Dedifferentiated amniotic fluid mesenchymal stem cell (primary cell): ENCODE measurements around the gene CRABP2.

ENCODE experiments used
- DNase-seq: peaks from one replicate; pipeline ENCODE4 v3.0.0-alpha.2; 2016; ENCODE audit errors: extremely low spot score

CRABP2 gene

DNA sequence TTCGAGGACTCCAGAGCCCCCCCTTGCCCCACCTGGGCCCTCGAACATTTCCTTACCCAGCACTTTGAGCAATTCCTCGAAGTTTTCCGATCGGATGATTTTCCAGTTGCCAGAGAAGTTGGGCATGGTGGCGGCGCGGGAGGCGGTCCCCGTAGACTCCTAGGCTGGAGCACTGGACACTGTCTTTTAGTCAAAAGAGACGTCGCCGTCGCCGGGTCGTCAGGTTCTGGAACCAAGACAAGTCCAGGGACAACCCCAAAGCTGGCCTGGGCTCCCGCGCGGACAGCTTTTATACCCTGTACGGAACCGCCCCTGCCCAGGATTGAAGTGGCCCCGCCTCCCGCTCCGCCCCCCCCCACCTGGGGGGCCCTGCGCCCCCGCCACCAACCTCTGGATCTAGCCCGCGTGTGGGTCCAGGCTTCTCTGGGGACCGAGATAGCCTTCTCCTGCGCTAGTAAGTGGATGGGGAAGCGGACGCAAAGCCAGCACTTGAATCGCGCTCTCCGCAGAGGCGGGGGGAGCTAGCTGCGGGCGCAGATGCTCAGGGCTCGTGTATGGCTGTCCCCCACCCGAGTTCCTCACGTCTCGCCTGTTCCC, at the start of gene CRABP2:
Gene CRABP2 (minus strand): TSS at position 263 of the 597 bp plus-strand sequence. CDS start 137 bp downstream, at position 126.
- no peak for DNase-seq

DNA sequence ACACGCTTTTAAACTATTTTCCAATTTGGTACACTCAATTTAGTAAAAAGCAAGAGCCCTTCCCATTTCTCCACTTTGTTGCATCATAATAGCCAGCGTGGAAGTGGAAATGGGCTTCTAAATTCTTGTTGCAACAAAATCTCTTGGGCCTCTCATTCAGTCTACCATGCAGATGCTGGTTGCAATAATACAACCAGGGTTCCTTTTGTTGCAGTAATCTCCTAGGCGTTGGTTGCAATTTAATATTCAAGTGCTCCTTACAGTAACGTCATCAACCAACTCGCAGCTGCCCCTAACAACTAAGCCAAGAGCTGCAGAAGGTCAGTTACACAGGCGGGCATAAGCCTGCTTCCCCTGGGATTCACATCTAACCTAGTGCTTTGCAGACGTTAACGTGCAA, 48.8 kb upstream of the CRABP2 start:
- no peak for DNase-seq

DNA sequence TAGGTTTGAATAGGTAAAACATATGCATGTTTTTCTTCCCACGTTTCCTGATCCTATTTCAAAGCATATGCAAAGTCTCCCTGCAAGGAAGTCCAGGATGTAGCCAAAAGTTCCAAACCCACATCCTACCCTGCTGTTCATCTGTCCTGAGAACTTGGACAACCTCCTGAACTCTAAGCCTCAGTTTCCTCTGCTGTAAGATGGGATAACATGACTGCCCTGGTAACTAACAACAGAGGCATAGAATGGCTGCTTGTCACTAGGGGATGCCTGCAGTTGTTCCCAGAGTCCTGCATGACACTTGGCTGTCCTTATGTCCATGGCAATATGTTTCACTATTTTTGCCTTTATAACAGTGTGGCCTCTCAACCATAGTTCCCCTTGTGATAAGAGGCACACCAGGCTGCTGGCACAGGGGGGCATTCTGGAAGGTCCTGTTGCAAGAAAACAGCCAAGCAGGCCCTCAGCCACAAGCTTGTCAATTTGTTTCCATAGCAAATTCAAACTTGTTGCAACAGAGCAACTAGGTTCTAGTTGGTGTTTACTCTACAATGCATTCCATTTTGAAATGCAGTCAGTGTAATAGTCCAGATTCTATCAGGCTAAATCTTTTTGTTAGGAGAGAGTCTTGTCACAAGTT, 47.6 kb upstream of the CRABP2 start:
- no peak for DNase-seq

DNA sequence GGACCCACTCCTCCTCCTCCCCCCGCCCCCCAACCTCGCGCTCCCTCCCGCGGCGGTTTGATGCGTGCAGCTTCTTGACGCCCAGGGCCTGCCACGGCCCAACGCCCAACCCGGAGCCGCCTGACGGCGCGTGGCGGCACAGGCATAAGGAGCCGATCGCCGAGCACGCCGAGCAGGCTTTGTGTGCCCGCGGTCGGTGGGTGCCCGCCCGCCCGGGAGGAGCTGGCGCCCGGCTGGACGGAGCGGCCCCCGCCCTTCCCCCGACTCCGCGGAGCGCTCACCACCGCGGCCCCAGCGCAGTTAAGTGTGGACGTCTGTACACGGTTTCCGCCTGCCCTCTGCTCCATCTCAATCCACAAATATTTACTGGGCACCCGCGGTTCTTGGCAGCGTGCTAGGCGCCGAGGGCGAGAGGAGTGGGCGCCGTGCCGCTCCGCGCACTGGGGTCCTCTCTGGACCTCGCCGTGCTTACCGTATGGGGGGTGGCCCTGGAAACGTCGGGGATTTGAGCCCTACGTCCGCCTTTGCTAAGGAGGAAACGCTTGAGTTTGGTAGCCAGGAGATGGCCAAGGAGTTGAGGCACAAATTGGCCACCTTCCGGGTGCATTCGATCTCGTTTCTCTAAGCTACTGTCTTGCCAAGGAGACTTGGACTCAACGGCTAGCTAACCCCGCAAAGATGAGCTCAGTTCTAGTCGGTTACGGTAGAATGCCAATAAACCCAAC, 46.5 kb upstream of the CRABP2 start:
- DNase-seq = peak; percentile 96

DNA sequence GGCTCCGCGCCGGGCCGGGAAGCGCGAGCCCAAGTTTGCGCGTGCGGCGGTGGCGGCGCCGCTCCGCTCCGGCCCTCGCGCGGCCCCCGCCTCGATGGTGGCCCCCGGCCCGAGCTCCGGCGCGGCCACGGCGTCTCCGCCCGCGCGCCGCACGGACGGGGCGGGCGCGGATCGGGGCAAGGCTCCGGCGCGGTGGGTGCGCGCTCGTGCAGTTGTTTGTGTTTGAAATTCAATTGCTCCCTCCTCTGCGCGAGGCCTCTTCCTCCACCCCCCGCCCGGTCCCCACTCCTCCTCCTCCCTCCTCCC, 46.0 kb upstream of the CRABP2 start, which contains the start of gene HDGF:
Gene HDGF (minus strand): TSS at position 225 of the 306 bp plus-strand sequence. CDS start 246 bp downstream, outside the sequence.
- DNase-seq = no peak

DNA sequence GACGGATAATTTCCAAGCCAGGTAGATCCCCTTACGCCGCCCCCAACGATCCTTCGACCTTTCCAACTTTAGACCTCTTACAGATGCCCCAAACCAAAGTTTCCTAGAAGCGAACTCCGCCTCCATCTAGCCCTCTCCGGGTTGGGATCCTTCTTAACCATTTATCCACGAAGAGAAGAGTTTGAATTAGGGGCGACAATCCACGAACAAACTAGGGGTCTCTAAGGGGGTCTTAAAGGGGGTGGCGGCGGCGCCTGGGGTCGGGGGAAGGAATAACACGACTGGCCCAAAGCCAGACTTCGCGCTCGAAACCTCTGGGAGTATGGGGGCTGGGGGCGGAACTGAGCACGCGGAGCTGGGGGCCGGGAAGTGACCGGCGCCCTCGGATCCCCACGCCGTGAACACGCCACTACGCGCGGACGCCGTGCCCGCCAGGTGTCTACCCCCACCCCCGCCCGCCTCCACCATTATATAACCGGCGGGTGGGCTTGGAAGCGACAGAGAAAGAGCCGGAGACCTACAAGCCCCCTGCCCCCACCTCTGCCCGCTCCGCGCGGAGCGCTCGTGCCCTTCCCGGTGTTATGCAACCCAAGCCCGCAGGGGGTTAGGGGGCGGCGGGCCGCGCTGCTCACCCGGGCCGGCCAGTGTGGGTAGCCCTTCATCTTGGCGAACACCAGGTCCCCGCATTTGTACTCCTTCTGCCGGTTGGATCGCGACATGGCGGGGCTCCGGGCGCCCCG, 45.5 kb upstream of the CRABP2 start:
- DNase-seq = no peak

DNA sequence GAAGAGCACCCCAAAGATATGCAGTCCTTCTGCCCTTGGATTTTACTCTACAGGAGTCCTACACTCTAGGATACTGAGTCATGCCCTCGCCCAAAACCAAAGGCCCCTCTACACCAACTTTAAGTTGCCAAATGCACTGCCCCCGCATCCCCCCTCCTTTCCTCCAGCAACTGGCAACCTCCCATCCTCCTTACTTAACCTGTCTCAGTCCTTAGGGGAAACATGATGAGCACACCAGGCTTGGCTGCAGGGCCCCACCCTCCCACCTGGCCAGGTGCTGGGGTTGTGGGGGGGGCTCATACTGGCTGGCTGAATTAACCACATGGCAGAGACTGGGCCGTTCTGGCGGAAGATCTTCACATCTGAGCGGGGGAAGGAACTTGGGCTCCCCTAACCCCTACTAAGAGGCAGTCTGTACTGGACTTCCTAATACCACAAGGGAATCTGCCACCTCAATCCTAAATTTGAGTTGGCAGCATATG, 44.8 kb upstream of the CRABP2 start:
- DNase-seq = no peak

DNA sequence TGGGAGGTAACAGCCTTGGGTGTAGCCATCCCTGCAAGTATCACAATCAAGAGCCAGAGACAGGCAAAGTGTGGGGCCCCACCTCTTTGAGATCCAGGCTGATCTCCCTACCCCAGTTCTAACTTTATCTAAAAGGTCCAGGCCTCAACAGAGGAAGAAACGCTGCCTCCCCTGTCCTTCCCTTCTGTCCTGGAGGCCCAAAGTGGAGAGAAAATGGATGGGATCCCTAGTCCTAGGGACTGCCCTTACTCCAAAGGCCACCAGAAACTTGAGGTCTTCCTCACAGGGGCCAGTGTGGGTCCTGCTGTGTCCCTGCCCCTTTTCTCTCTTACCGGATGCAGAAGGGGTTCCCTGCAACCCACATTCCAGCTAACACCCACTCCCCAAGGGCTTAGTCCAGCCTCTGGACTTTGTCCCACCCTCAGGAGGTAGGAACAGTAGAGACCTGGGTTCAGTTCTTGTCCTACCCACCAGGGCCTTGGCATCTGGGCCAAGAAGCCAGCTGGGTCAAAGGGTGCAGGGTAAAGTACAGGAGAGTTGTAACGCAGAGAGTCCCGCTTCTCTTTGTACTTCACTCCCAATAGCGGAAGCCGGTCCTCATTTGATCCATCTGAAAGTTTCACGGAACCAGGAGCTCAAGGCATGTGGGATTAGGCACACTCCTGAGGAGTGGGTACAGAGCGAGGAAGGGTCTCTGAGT, 44.2 kb upstream of the CRABP2 start:
- no peak for DNase-seq

DNA sequence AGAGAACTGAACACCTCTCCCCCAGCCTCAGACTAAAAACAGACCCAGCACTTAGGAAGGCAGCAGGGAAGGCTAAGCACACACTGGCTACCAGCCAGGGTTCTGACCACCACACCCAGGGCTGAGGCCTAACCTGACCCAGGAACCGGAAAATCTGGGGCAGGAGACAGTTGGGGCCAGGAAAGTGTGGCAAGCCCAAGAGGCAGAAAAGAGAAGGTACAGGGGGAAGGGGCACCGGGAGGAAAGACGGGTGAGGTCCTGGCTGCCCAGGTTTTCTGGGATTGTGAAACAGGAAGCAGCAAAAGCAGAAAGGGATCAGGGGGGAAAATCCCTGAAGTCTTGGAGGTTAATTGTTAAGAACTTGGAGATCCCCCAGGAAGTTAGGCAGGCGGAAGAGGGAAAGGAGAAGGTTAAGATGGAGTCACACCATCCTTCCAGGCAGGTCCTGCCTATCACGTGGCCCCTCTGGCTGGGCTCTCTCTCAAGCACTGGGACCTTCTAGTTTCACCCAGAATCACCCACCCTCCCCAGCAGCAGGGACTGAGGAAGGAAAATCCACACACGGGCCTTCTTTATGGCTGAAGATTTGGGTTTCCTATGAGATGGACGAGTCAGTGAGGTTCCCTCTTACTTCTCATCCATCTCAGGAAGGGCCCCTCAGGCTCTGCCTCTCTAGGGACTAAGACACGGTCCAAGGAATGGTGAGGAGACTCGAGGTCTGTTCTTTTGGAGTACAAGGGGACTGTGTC, 43.5 kb upstream of the CRABP2 start:
- no peak for DNase-seq

DNA sequence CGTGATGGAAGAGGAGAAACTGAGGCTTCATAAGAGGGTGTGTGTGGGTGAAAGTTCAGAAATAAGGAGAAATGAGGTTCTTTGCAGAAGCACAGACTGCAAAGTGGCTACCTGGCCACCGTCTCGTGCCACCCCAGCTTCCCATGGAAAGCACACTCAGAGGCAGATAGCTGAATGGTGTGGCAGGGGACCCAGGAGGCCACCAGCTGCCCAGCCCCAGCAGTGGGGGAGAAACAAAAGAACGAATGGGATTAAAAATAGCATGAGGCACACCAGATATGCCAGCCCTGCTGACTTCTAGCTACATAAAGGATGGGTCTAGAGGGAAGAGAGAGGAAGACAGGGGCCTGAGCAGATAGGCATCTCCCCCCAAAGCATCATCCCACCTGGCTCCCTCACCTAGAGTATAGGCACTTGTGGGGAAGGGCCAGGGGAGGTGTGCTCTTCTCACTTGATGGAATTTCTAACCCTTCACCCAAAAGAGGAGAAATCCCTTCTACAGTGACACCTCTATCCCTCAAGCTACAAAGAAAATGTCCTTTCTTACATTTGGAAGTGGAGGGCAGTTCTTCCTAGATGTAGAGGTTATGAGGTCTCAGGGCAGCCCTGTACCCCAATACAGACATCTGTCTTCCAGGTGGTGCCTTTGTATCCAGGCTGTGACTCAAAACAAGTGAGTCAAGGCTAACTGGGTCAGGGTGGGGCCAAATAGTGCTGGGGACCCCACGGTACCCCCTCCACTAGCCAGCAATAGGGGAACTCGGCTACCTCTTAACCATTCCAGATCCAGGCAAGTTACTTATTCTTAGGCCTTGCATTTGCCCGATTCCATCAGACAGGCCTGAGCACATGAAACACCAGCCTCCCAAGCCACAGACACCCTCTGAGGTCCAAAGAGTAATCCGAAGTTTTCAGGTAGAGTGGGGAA, 42.6 kb upstream of the CRABP2 start:
- no peak for DNase-seq

DNA sequence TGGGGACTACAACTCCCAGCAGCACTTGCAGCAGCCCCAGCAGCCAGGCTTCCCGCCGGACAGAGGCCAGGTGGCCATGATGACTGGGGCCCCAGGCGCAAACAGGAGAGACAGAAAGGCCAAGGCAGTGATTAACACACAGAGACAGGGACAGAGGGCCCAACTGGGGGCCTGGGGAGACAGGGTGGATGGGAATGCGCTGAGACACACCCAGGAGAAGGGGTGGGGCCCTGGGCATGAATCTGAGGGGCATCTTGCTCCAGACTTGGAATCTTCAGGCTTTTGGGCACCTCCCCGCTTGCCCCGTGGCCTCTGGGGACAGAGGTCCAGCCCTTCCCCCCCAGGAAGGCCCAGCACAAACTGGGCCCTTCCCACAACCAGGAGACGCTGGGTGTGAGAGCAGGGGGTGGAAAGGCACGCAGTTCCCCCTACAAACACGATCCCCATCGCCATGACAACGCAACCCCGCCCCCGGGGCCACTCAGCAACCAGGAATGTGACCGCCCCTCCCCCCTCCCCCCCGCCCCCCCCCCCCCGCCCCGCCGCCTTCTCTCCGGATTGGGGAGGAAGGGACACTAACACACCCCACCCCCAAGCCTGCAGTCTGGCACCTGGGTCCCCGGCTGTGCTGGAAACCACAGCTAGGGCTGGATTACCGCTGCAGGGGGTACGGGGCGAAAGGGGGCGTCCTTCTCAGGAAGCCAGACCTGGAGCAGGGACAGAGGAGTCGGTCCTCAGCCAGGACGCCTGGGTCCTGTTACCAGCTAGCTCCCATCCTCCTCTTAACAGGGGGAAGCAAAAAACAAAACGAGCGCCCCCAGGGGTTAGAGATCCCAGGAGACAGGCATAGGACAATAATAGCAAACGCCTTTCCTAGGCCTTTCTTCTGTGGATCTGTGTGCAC, 41.6 kb upstream of the CRABP2 start:
- DNase-seq = peak; percentile 88

DNA sequence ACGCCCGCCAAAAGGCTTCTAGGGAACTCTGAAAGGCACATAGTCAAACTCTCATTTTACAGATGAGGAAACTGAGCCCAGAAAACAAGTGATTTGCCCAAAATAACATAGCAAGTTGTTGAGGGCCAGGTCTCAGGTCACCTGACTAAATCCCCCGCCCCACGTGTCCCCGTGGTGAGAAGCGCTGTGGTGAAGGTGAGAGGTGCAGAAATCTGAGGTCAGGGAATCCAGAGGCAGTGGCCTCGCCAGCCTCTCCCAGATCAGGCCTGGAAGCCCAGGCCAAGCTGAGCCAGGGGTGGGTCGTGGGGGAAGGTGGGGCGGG, 41.0 kb upstream of the CRABP2 start:
- DNase-seq = no peak

DNA sequence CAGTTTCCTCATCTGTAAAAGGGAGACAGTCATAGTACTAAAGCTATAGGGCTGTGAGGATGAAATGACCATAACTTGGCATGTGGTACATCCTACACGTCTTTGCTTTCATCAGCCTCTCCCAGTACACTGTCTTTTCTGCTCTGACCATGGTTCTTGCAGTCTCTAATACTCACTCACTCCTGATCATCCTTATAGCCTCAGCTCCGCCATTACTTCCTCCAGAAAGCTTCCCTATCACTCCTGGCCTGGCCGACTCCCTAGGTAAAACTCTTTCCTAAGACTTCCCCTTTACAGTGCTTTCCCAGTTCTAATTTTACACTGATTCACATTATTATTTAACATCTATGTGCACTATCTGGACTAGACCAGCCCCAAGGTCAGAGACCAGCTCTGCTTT, 40.5 kb upstream of the CRABP2 start:
- DNase-seq = no peak

DNA sequence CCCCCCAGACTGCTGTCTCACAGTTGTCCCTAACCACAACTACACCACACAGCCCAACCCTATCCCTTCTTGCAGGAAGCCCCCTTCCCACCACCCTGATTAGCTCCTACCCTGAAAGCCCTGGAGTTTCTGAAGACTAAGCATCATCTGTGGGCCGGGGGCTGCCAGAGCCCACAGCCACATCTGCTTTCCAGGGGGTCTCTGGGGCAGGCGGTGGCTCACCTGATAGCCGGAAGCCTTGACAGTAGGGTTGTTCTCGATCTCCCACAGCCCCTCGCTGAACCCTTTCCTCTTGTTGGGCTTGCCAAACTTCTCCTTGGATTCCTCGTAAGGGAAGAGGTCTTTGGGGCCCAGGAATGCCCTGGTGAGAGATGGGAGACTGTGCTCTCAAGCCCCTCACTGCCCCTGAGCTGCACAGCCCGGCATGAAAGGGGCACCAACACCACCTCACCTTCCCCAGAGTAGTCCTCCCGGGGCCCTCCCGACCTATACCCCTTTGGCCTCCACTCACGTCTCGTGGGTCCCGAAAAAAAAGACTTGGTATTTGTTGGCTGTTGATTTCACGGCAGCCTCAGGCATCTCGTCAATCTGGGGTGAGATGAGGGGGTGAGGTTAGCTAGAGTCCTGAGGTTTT, 39.5 kb upstream of the CRABP2 start:
- no peak for DNase-seq

DNA sequence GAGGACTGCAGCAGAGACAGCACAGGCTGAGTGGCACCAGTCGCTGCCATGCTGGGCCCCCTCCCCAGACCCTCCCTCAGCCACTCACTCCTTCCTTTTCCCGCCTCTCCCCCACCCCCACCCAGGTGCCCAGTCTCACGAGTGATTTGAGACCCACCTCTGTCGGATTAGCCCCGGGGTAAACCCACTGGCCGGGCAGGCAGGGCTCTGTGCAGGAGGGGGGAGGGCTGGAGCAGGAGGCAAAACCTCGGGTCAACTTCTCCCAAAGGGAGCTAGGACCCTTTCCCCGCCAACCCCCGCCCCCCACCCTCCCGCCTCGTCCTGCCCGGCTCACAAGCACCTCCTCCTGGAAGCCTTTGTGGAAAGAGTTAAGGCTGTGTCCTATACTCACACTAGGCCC, 39.0 kb upstream of the CRABP2 start:
- no peak for DNase-seq

DNA sequence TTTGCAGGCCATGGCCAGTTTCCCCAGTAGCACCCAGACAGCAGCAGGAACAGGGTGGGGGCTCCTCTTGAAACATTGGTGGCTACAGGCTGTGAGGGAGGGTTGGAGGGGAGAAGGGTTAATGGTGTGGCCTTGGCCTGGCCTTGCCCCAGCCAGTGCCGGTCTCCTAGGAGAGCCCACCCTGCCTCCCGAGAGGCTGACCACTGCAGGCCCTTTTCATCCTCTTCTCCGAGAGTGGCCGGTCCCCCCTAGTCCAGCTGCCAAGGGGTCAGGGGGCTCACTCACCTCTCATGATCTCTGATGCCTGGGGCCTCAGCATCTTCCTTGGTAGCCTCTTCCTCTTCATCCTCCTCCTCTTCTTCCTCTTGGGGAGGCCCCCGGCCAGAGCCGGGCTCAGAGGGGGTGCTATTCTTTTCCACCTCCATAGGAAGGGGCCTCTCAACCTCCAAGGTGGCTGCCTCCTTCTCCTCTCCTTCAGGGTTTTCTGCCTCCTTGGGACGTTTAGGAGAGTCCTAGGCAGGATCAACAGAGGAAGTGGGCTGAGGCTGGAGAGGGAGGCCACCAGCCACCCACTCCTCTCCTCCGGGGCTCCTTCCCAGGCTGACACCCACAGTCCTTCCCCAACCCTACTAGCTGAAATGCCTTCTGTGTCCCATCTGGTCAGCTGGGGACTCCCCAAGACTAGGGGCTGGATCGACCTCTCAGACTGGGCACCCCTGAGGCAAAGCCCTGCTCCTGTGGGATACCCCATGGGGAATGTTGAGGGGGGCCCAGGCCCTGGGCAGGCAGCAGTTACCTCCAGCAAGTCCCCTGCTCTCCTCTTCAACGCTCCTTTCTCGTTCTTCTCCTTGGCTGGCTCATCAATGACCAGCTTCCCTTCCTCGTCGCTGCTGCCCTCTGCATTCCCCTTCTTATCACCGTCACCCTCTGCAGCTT, 38.3 kb upstream of the CRABP2 start:
- DNase-seq = no peak

DNA sequence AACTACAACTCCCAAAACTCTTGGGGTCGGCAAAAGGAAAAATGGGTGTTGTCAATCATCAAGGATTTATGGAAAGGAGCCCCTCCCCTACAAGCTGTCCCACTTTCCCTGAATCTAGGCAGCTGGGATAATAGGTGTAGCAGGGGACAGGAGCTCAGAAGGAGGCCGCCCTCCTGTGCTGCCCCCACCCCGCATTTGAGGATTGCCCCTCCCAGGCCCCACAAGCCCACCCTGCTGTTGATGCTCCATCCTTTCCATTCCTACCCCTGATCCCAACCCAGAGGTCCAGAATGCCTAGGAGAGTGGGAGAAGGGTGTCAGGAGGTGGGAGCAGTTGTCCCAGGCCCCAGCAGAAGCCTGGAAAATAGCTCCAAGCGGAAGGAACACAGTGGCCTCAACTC, 37.4 kb upstream of the CRABP2 start:
- no peak for DNase-seq
